SK-N-SH (cell line): ENCODE measurements around the gene CTPS1. TPM values are rescaled to one million over a fixed set of nuclear protein-coding genes. Genes with fewer than 3 reads are reported as not detected.

ENCODE experiments used
- CTCF ChIA-PET: fragments of 300-600, 350-600 bp; formaldehyde crosslinking; extraction: SDS; loops from one replicate; lab custom pipeline; 2021; lab: Yijun Ruan, JAX
- POLR2A ChIA-PET: fragments of 350-600 bp; sonication (Branson Sonifier 250); formaldehyde crosslinking; extraction: SDS; loops from one replicate; lab custom pipeline; 2020; ENCODE audit warnings: antibody characterized with exemption, inconsistent platforms; lab: Yijun Ruan, JAX
- DNase-seq: peaks from one replicate; pipeline ENCODE4 v3.0.0; 2012
- H2AFZ ChIP-seq: fragments of 200-600 bp; sonication (generic); 2 replicates; pipeline ENCODE4 v1.8.1; 2016; ENCODE audit warnings: antibody characterized with exemption, mild to moderate bottlenecking, low read depth
- H3F3A ChIP-seq: fragments of 200-600 bp; sonication (generic); replicated peaks from 2 replicates; pipeline ENCODE3; 2016; ENCODE audit warnings: antibody characterized with exemption, mild to moderate bottlenecking; ENCODE audit not compliant: insufficient read depth
- H3K27ac ChIP-seq, 2 experiments: fragments of 200-500 bp in 1 of 2; fragments of 200-600 bp in 1 of 2; sonication (Bioruptor generic) in 1 of 2; sonication (generic), shearing (Covaris generic) in 1 of 2; 2 replicates each; pipeline versions ENCODE4 v1.5.1 to v1.6.1; 2014 to 2016; ENCODE audit warnings: low read depth in 2 of 2, inconsistent platforms in 1 of 2, low read length in 1 of 2, mild to moderate bottlenecking in 1 of 2, mixed read lengths in 1 of 2
- H3K27me3 ChIP-seq: fragments of 200-600 bp; sonication (generic), shearing (Covaris generic); 2 replicates; pipeline ENCODE4 v1.6.1; 2016; ENCODE audit warnings: mixed run types; ENCODE audit not compliant: insufficient read depth
- H3K36me3 ChIP-seq, 2 experiments: fragments of 200-500 bp in 1 of 2; fragments of 200-600 bp in 1 of 2; sonication (Bioruptor generic) in 1 of 2; sonication (generic) in 1 of 2; replicated peaks in 1 of 2; 2 replicates each; pipeline versions ENCODE3 to v1.5.1; 2014 to 2016; ENCODE audit warnings: low read length in 1 of 2, mild to moderate bottlenecking in 1 of 2; ENCODE audit not compliant: insufficient read depth in 2 of 2, control insufficient read depth in 1 of 2
- H3K4me1 ChIP-seq, 2 experiments: fragments of 200-500 bp in 1 of 2; fragments of 200-600 bp in 1 of 2; sonication (Bioruptor generic) in 1 of 2; sonication (generic), shearing (Covaris generic) in 1 of 2; 2 replicates each; pipeline versions ENCODE4 v1.5.1 to v1.6.1; 2014 to 2016; ENCODE audit warnings: low read depth in 1 of 2, low read length in 1 of 2, mixed run types in 1 of 2; ENCODE audit not compliant: insufficient read depth in 2 of 2, control insufficient read depth in 1 of 2
- H3K4me2 ChIP-seq: fragments of 200-600 bp; sonication (generic), shearing (Covaris generic); 2 replicates; pipeline ENCODE4 v1.6.1; 2017; ENCODE audit warnings: mixed run types
- H3K4me3 ChIP-seq, 2 experiments: fragments of 200-500 bp in 1 of 2; fragments of 200-600 bp in 1 of 2; sonication (Bioruptor generic) in 1 of 2; sonication (generic), shearing (Covaris generic) in 1 of 2; 2 replicates each; pipeline versions ENCODE4 v1.5.1 to v1.8.1; 2014 to 2016; ENCODE audit warnings: low read depth in 2 of 2, inconsistent platforms in 1 of 2, low read length in 1 of 2, mild to moderate bottlenecking in 1 of 2, mixed read lengths in 1 of 2, moderate library complexity in 1 of 2
- H3K79me2 ChIP-seq: fragments of 200-600 bp; sonication (generic); 2 replicates; pipeline ENCODE4 v1.8.1; 2017; ENCODE audit warnings: mild to moderate bottlenecking; ENCODE audit not compliant: insufficient read depth
- H3K9ac ChIP-seq: fragments of 200-600 bp; sonication (generic); 2 replicates; pipeline ENCODE4 v1.6.1; 2017; ENCODE audit warnings: mixed run types
- H3K9me2 ChIP-seq: fragments of 200-600 bp; sonication (generic); 2 replicates; pipeline ENCODE4 v1.6.1; 2017; ENCODE audit warnings: mixed run types
- H3K9me3 ChIP-seq: fragments of 200-600 bp; sonication (generic); 2 replicates; pipeline ENCODE4 v1.6.1; 2017; ENCODE audit warnings: mixed run types, mild to moderate bottlenecking, moderate library complexity
- H4K20me1 ChIP-seq: fragments of 200-600 bp; sonication (generic); 2 replicates; pipeline ENCODE4 v1.6.1; 2017; ENCODE audit warnings: mild to moderate bottlenecking, mixed run types; ENCODE audit not compliant: insufficient read depth
- CTCF ChIP-seq: fragments of 200-600 bp; sonication (generic); IDR thresholded peaks from 2 replicates; pipeline ENCODE4 v1.6.1; 2017; ENCODE audit warnings: antibody characterized with exemption, mild to moderate bottlenecking, moderate library complexity
- FOSL2 ChIP-seq: IDR thresholded peaks from 2 replicates; pipeline ENCODE4 v1.4.0; 2012; ENCODE audit warnings: low read depth, mild to moderate bottlenecking, moderate library complexity, borderline replicate concordance
- GABPA ChIP-seq: IDR thresholded peaks from 2 replicates; pipeline ENCODE4 v1.4.0; 2012; ENCODE audit warnings: low read depth, mild to moderate bottlenecking
- MEF2A ChIP-seq: IDR thresholded peaks from 2 replicates; pipeline ENCODE4 v1.4.0; 2012; ENCODE audit warnings: low read depth, borderline replicate concordance
- NFIC ChIP-seq: IDR thresholded peaks from 2 replicates; pipeline ENCODE4 v1.4.0; 2012; ENCODE audit warnings: borderline replicate concordance
- RCOR1 ChIP-seq: fragments of 150-350 bp; IDR thresholded peaks from 2 replicates; pipeline ENCODE4 v1.6.1; 2017; ENCODE audit warnings: antibody characterized with exemption, low read length
- RFX5 ChIP-seq: IDR thresholded peaks from 2 replicates; pipeline ENCODE4 v1.6.1; 2012; ENCODE audit warnings: mild to moderate bottlenecking, improper control_type of control experiment, low read length
- TAF1 ChIP-seq: IDR thresholded peaks from 2 replicates; pipeline ENCODE4 v1.6.1; 2012; ENCODE audit warnings: low read depth, mild to moderate bottlenecking, low read length, moderate library complexity, borderline replicate concordance
- TCF12 ChIP-seq: IDR thresholded peaks from 2 replicates; pipeline ENCODE4 v1.4.0; 2012
- USF1 ChIP-seq: IDR thresholded peaks from 2 replicates; pipeline ENCODE4 v1.4.0; 2012; ENCODE audit warnings: low read depth, borderline replicate concordance
- WGBS: methylation state at CpG from one replicate; pipeline ENCODE4 v1.1.6; 2017; ENCODE audit warnings: low lambda C conversion rate; 5-methylcytosine and 5-hydroxymethylcytosine counted together
- polyA plus RNA-seq, 3 experiments: library from polyadenylated mRNA; depleted of rRNA; stranded (reverse); fragments of >200 nt; gene quantifications; 2 replicates each; pipeline ENCODE4 v1.2.3, GENCODE V29; 2012
- TF ChIP-seq, protein P1 (sequence below): IDR thresholded peaks from 2 replicates; pipeline ENCODE4; 2012
- TF ChIP-seq, protein P2 (sequence below): IDR thresholded peaks from 2 replicates; pipeline ENCODE4 v1.4.0; 2012; ENCODE audit warnings: low read depth
- TF ChIP-seq, protein P3 (sequence below): fragments of 150-350 bp; IDR thresholded peaks from 2 replicates; pipeline ENCODE4 v1.6.1; 2016; ENCODE audit warnings: mild to moderate bottlenecking, low read depth, low read length

Gene CTPS1
- polyA plus RNA-seq, 1 of the 3 experiments (the other 2 are of a cell fraction): 34.5 TPM

DNA sequence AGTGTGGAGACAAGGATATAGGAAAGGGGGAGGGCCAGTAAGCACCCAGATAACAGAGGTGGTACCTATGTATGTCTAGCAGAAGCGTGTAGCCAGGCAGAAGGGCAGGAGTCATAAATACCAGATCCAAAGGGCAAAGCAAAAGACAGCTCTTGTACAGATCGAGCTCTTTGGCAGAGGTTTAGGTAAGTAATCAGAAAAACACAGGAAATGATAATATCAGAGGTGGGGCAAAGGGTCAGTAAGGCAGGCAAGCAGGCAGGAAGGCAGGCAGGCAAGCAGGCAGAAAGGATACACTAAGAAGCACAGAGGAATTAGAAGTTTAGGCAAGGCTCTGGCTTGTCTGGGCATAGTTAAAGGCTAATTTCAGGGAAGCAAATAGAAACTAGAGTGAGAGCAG lies 64.7 kb downstream of the CTPS1 start:
- CTCF ChIA-PET: interaction anchor here (0.9 to 1.3 kb wide), 2 partner anchors 9 to 80 kb away, joined by 3 read pairs; no protein-coding TSS in a partner anchor
- H3K4me2 ChIP-seq: peak overlapping the region; percentile 52

DNA sequence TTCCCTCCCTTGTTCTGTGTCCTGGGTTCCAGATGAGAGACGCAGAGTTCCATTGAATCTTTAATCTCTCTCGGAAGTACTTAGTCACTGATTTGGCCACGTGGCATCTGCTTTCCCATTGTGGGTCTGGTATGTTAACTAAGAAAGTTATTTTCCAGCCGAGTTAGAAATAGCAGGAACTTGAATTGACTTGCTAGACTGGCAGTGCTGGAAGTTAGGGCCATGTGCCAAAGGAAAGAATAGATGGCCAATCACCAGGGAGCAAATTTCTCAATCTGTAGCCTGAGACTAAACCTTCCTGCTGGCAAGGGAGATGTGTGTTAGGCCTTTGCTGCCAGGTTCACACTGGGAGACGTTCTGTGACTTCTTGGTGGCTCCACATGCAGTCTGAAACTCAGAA lies 66.2 kb downstream of the CTPS1 start:
- Histone ChIP-seq H3K27ac (peak overlapping the region; percentile 59 to 74), H3K36me3 (peaks cover 13 to 22% of the 10 kb centered on the region in 2 experiments), H3K9me2 (no peaks in the 10 kb centered on the region), H3K79me2 (no peaks in the 10 kb centered on the region), H3K27me3 (no peaks in the 10 kb centered on the region), H4K20me1 (no peaks in the 10 kb centered on the region), H3K4me1 (peaks cover 9 to 23% of the 10 kb centered on the region in 2 experiments), H3K4me2 (peak overlapping the region; percentile 52), H3F3A (peaks cover 4% of the 10 kb centered on the region), H2AFZ (no peak overlapping the region), H3K9me3 (no peaks in the 10 kb centered on the region), H3K4me3 (no peak overlapping the region), H3K9ac (no peak overlapping the region)
- ChIA-PET CTCF (interaction anchor here (1.5 kb wide), 1 partner anchor 14 kb away, joined by 3 read pairs; no protein-coding TSS in a partner anchor), POLR2A (no interaction called here)
- TF ChIP-seq FOSL2 (peak; percentile 6; the same call in 1 of the 2 replicates), TCF12 (peak; percentile 29; the same call in 1 of the 2 replicates), NFIC (peak; percentile 34; the same call in 1 of the 2 replicates), GABPA (no peak), RCOR1 (no peak), USF1 (peak; percentile 76; the same call in 1 of the 2 replicates), RFX5 (no peak)
- TF ChIP-seq, protein P1, sequence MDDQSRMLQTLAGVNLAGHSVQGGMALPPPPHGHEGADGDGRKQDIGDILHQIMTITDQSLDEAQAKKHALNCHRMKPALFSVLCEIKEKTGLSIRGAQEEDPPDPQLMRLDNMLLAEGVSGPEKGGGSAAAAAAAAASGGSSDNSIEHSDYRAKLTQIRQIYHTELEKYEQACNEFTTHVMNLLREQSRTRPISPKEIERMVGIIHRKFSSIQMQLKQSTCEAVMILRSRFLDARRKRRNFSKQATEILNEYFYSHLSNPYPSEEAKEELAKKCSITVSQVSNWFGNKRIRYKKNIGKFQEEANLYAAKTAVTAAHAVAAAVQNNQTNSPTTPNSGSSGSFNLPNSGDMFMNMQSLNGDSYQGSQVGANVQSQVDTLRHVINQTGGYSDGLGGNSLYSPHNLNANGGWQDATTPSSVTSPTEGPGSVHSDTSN: no peak
- TF ChIP-seq, protein P2, sequence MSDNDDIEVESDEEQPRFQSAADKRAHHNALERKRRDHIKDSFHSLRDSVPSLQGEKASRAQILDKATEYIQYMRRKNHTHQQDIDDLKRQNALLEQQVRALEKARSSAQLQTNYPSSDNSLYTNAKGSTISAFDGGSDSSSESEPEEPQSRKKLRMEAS: peak; percentile 89
- no peak for DNase-seq
- 28% methylated on average over 5 of the region's 5 CpGs for WGBS

More for the DNA sequence above, 64.7 kb downstream of the CTPS1 start:
- no peak for DNase-seq
- no peak for TF ChIP-seq MEF2A
- TF ChIP-seq, protein P1: no peak
- TF ChIP-seq, protein P3, sequence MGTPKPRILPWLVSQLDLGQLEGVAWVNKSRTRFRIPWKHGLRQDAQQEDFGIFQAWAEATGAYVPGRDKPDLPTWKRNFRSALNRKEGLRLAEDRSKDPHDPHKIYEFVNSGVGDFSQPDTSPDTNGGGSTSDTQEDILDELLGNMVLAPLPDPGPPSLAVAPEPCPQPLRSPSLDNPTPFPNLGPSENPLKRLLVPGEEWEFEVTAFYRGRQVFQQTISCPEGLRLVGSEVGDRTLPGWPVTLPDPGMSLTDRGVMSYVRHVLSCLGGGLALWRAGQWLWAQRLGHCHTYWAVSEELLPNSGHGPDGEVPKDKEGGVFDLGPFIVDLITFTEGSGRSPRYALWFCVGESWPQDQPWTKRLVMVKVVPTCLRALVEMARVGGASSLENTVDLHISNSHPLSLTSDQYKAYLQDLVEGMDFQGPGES: no peak
- no peak for TF ChIP-seq CTCF
- no peak for TF ChIP-seq TAF1
- Histone ChIP-seq H3K9ac (no peak overlapping the region), H2AFZ (no peak overlapping the region), H3K36me3 (peaks cover 20 to 27% of the 10 kb centered on the region in 2 experiments), H3K27ac (peak overlapping the region; percentile 59 to 74), H3F3A (peaks cover 4% of the 10 kb centered on the region), H3K9me2 (no peaks in the 10 kb centered on the region), H3K27me3 (no peaks in the 10 kb centered on the region), H4K20me1 (no peaks in the 10 kb centered on the region), H3K4me1 (peaks cover 9 to 23% of the 10 kb centered on the region in 2 experiments), H3K4me3 (no peak overlapping the region), H3K9me3 (no peaks in the 10 kb centered on the region), H3K79me2 (no peaks in the 10 kb centered on the region)
- POLR2A ChIA-PET: no interaction called here
- WGBS: 48% methylated on average over 2 of the region's 2 CpGs
